ENCODE measurements around the gene GSG1. TPM values are rescaled to one million over a fixed set of nuclear protein-coding genes. Genes with fewer than 3 reads are reported as not detected.
A peak's percentile ranks its signal among the peaks of the same experiment; 100 is the strongest.

GSG1 gene
- total RNA-seq, 1 donor from 2014 or later = 6.8 TPM

- Histone ChIP-seq H3K36me3 (ENCODE audit: control insufficient read depth in 3 of 3, insufficient read depth in 3 of 3, low read length in 3 of 3) (no peaks in the 10 kb centered on the region), H3K4me1 (ENCODE audit: control insufficient read depth in 3 of 3, insufficient read depth in 3 of 3, low read length in 3 of 3) (peaks cover 30 to 35% (median 35%) of the 10 kb centered on the region in 3 donors), H3K9me3 (ENCODE audit: control insufficient read depth in 3 of 3, low read length in 3 of 3) (no peaks in the 10 kb centered on the region), H3K9ac (ENCODE audit: low read depth in 1 of 3, low read length in 3 of 3) (no peak overlapping the region), H3K4me3 (ENCODE audit: low read length in 3 of 3) (no peak overlapping the region), H3K27ac (ENCODE audit: low read depth, low read length) (peak overlapping the region; percentile 90), H3K27me3 (ENCODE audit: control insufficient read depth in 3 of 3, insufficient read depth in 3 of 3, low read length in 3 of 3) (peaks cover 0 to 4% (median 0%) of the 10 kb centered on the region in 3 donors)
These were observed 839 bp downstream of the GSG1 start for GRCh38 chr12:13102461-13103195.

- H3K27ac ChIP-seq (ENCODE audit: low read depth, low read length) = peak overlapping the region; percentile 90
- H3K9ac ChIP-seq (ENCODE audit: low read depth in 1 of 3, low read length in 3 of 3) = peak overlapping the region; percentile 75 to 83 (median 76)
- peaks cover 0 to 4% (median 0%) of the 10 kb centered on the region in 3 donors for H3K27me3 ChIP-seq (ENCODE audit: control insufficient read depth in 3 of 3, insufficient read depth in 3 of 3, low read length in 3 of 3)
- peak overlapping the region; percentile 57 to 71 (median 66) for H3K4me3 ChIP-seq (ENCODE audit: low read length in 3 of 3)
- no peaks in the 10 kb centered on the region for H3K9me3 ChIP-seq (ENCODE audit: control insufficient read depth in 3 of 3, low read length in 3 of 3)
- H3K4me1 ChIP-seq (ENCODE audit: control insufficient read depth in 3 of 3, insufficient read depth in 3 of 3, low read length in 3 of 3) = peaks cover 30 to 35% (median 35%) of the 10 kb centered on the region in 3 donors
- no peaks in the 10 kb centered on the region for H3K36me3 ChIP-seq (ENCODE audit: control insufficient read depth in 3 of 3, insufficient read depth in 3 of 3, low read length in 3 of 3)
These were observed 1.6 kb downstream of the GSG1 start for GRCh38 chr12:13101821-13102375.

GRCh38 chr12:13100882-13101769 is 2.3 kb downstream of the GSG1 start:
- Histone ChIP-seq H3K4me3 (ENCODE audit: low read length in 3 of 3) (peak overlapping the region; percentile 66 to 71 (median 68)), H3K27me3 (ENCODE audit: control insufficient read depth in 3 of 3, insufficient read depth in 3 of 3, low read length in 3 of 3) (peaks cover 0 to 4% (median 0%) of the 10 kb centered on the region in 3 donors), H3K9me3 (ENCODE audit: control insufficient read depth in 3 of 3, low read length in 3 of 3) (no peaks in the 10 kb centered on the region), H3K4me1 (ENCODE audit: control insufficient read depth in 3 of 3, insufficient read depth in 3 of 3, low read length in 3 of 3) (peaks cover 30 to 35% (median 35%) of the 10 kb centered on the region in 3 donors), H3K27ac (ENCODE audit: low read depth, low read length) (peak overlapping the region; percentile 90), H3K36me3 (ENCODE audit: control insufficient read depth in 3 of 3, insufficient read depth in 3 of 3, low read length in 3 of 3) (no peaks in the 10 kb centered on the region), H3K9ac (ENCODE audit: low read depth in 1 of 3, low read length in 3 of 3) (peak overlapping the region; percentile 75 to 83 (median 76))

- Histone ChIP-seq H3K9ac (ENCODE audit: low read depth in 1 of 3, low read length in 3 of 3) (peak overlapping the region in 2 of 3 donors; percentile 52 to 80), H3K4me1 (ENCODE audit: control insufficient read depth in 3 of 3, insufficient read depth in 3 of 3, low read length in 3 of 3) (peaks cover 30 to 35% (median 35%) of the 10 kb centered on the region in 3 donors), H3K36me3 (ENCODE audit: control insufficient read depth in 3 of 3, insufficient read depth in 3 of 3, low read length in 3 of 3) (no peaks in the 10 kb centered on the region), H3K27me3 (ENCODE audit: control insufficient read depth in 3 of 3, insufficient read depth in 3 of 3, low read length in 3 of 3) (peaks cover 0 to 4% (median 0%) of the 10 kb centered on the region in 3 donors), H3K9me3 (ENCODE audit: control insufficient read depth in 3 of 3, low read length in 3 of 3) (no peaks in the 10 kb centered on the region), H3K4me3 (ENCODE audit: low read length in 3 of 3) (peak overlapping the region; percentile 51 to 68 (median 64)), H3K27ac (ENCODE audit: low read depth, low read length) (peak overlapping the region; percentile 90)
These were observed 2.9 kb downstream of the GSG1 start for GRCh38 chr12:13100605-13100881.

- H3K9ac ChIP-seq (ENCODE audit: low read depth in 1 of 3, low read length in 3 of 3) = peak overlapping the region in 1 of 3 donors; percentile 52
- H3K4me1 ChIP-seq (ENCODE audit: control insufficient read depth in 3 of 3, insufficient read depth in 3 of 3, low read length in 3 of 3) = peaks cover 30 to 35% (median 35%) of the 10 kb centered on the region in 3 donors
- H3K27ac ChIP-seq (ENCODE audit: low read depth, low read length) = peak overlapping the region; percentile 90
- no peaks in the 10 kb centered on the region for H3K9me3 ChIP-seq (ENCODE audit: control insufficient read depth in 3 of 3, low read length in 3 of 3)
- H3K27me3 ChIP-seq (ENCODE audit: control insufficient read depth in 3 of 3, insufficient read depth in 3 of 3, low read length in 3 of 3) = peaks cover 0 to 4% (median 0%) of the 10 kb centered on the region in 3 donors
- H3K36me3 ChIP-seq (ENCODE audit: control insufficient read depth in 3 of 3, insufficient read depth in 3 of 3, low read length in 3 of 3) = no peaks in the 10 kb centered on the region
- peak overlapping the region; percentile 51 to 68 (median 64) for H3K4me3 ChIP-seq (ENCODE audit: low read length in 3 of 3)
These were observed 3.4 kb downstream of the GSG1 start for GRCh38 chr12:13099844-13100604.

- Histone ChIP-seq H3K27ac (ENCODE audit: low read depth, low read length) (peak overlapping the region; percentile 90), H3K4me3 (ENCODE audit: low read length in 3 of 3) (no peak overlapping the region), H3K9me3 (ENCODE audit: control insufficient read depth in 3 of 3, low read length in 3 of 3) (no peaks in the 10 kb centered on the region), H3K27me3 (ENCODE audit: control insufficient read depth in 3 of 3, insufficient read depth in 3 of 3, low read length in 3 of 3) (peaks cover 0 to 4% (median 0%) of the 10 kb centered on the region in 3 donors), H3K4me1 (ENCODE audit: control insufficient read depth in 3 of 3, insufficient read depth in 3 of 3, low read length in 3 of 3) (peaks cover 30 to 35% (median 35%) of the 10 kb centered on the region in 3 donors), H3K9ac (ENCODE audit: low read depth in 1 of 3, low read length in 3 of 3) (peak overlapping the region in 1 of 3 donors; percentile 34), H3K36me3 (ENCODE audit: control insufficient read depth in 3 of 3, insufficient read depth in 3 of 3, low read length in 3 of 3) (no peaks in the 10 kb centered on the region)
These were observed 4.2 kb downstream of the GSG1 start for GRCh38 chr12:13099066-13099843.

GRCh38 chr12:13097491-13098011 is 5.9 kb downstream of the GSG1 start:
- H3K4me3 ChIP-seq (ENCODE audit: low read length in 3 of 3) = peak overlapping the region; percentile 29 to 65 (median 52)
- H3K36me3 ChIP-seq (ENCODE audit: control insufficient read depth in 3 of 3, insufficient read depth in 3 of 3, low read length in 3 of 3) = no peaks in the 10 kb centered on the region
- peaks cover 30 to 35% (median 34%) of the 10 kb centered on the region in 3 donors for H3K4me1 ChIP-seq (ENCODE audit: control insufficient read depth in 3 of 3, insufficient read depth in 3 of 3, low read length in 3 of 3)
- peak overlapping the region; percentile 90 for H3K27ac ChIP-seq (ENCODE audit: low read depth, low read length)
- H3K27me3 ChIP-seq (ENCODE audit: control insufficient read depth in 3 of 3, insufficient read depth in 3 of 3, low read length in 3 of 3) = peaks cover 0 to 4% (median 0%) of the 10 kb centered on the region in 3 donors
- H3K9me3 ChIP-seq (ENCODE audit: control insufficient read depth in 3 of 3, low read length in 3 of 3) = no peaks in the 10 kb centered on the region
- H3K9ac ChIP-seq (ENCODE audit: low read depth in 1 of 3, low read length in 3 of 3) = peak overlapping the region; percentile 1 to 49 (median 8)

GRCh38 chr12:13095266-13095995 is 8.0 kb downstream of the GSG1 start:
- Histone ChIP-seq H3K9me3 (ENCODE audit: control insufficient read depth in 3 of 3, low read length in 3 of 3) (no peaks in the 10 kb centered on the region), H3K36me3 (ENCODE audit: control insufficient read depth in 3 of 3, insufficient read depth in 3 of 3, low read length in 3 of 3) (no peaks in the 10 kb centered on the region), H3K27me3 (ENCODE audit: control insufficient read depth in 3 of 3, insufficient read depth in 3 of 3, low read length in 3 of 3) (peaks cover 0 to 4% (median 0%) of the 10 kb centered on the region in 3 donors), H3K27ac (ENCODE audit: low read depth, low read length) (no peak overlapping the region), H3K4me1 (ENCODE audit: control insufficient read depth in 3 of 3, insufficient read depth in 3 of 3, low read length in 3 of 3) (peaks cover 17 to 21% (median 18%) of the 10 kb centered on the region in 3 donors), H3K4me3 (ENCODE audit: low read length in 3 of 3) (no peak overlapping the region), H3K9ac (ENCODE audit: low read depth in 1 of 3, low read length in 3 of 3) (no peak overlapping the region)

Data from skeletal muscle tissue (tissue), 4 donors.